Erythroblast (primary cell): ENCODE results near the gene ZNF747.

Source experiments
- GATA1 ChIP-seq: IDR thresholded peaks from 2 replicates; pipeline ENCODE4 v1.6.1; 2011; ENCODE audit warnings: low read depth, mild to moderate bottlenecking, control low read depth, low read length, moderate library complexity
- POLR2A ChIP-seq: IDR thresholded peaks from 2 replicates; pipeline ENCODE4 v1.6.1; 2011; ENCODE audit warnings: mild to moderate bottlenecking, low read length

DNA sequence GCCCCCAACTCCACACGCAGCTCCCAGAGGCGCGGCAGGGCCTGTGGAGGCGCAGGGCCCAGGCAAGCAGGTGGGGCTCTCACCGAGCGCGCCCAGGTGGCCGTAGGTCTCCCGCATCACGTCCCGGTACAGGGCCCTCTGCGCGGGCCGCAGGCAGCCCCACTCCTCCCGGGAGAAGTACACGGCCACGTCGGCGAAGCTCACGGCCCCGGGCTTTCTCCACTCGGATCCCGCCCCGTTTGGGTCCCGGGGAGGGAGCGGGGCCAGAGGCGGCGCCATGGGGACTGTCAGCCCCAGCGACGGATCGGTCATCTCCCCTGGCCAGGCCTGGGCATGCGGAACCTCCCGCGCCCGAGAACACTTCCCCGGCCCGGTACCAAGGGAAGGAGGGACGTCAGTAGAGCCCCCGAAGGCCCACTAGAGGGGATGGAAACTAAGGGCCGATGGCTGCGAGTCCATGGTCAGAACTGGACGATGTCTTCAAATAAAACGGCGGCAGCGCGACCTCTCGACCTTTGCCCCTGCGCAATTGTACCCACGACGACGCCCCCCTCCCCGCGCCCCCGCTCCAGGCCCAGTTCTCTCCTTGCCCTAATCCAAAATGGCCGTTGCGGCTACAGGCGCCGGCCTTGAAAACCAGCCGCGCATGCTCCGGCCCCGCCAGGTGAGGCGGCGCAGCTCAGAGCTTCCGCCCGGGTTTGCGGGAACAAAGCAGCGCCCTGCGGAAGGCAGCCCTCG, at the start of gene ZNF747:
- TF ChIP-seq POLR2A (no peak), GATA1 (no peak)
